ENCODE results near the gene RALGAPA2. TPM values are rescaled to one million over a fixed set of nuclear protein-coding genes. Genes with fewer than 3 reads are reported as not detected.

Gene RALGAPA2
- total RNA-seq, 1 donor from 2014 or later: 15.7 TPM

- no peaks in the 10 kb centered on the region for H3K27me3 ChIP-seq (ENCODE audit: control insufficient read depth in 3 of 3, insufficient read depth in 3 of 3, low read length in 3 of 3)
These were observed 43.8 kb downstream of the RALGAPA2 start for GRCh38 chr20:20668639-20669038.

DNA sequence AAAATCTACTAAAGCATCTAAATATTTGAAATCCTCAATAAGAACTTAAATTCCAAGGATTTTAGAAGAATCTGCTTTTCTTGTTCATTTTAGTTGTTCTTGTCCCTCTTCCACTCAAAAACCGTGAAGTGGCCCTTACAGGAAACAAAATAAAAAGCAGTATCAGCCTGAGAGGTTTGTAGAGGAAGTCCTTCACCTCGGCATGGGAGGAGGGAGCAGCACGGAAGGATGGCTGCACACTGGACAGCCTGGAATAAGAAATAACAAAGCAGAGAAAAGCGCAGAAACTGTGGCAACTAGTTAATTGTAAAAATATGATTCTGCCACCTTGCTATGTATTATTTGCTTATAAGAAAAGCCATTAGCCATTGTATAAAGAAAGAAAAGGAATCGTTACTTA lies 46.1 kb downstream of the RALGAPA2 start:
- Histone ChIP-seq H3K9ac (ENCODE audit: low read depth in 1 of 3, low read length in 3 of 3) (no peak overlapping the region), H3K27me3 (ENCODE audit: control insufficient read depth in 3 of 3, insufficient read depth in 3 of 3, low read length in 3 of 3) (no peaks in the 10 kb centered on the region), H3K4me1 (ENCODE audit: control insufficient read depth in 3 of 3, insufficient read depth in 3 of 3, low read length in 3 of 3) (peaks cover 16 to 50% (median 17%) of the 10 kb centered on the region in 3 donors), H3K27ac (ENCODE audit: low read depth, low read length) (no peak overlapping the region), H3K4me3 (ENCODE audit: low read length in 3 of 3) (no peak overlapping the region), H3K36me3 (ENCODE audit: control insufficient read depth in 3 of 3, insufficient read depth in 3 of 3, low read length in 3 of 3) (peaks cover 0 to 4% (median 3%) of the 10 kb centered on the region in 3 donors), H3K9me3 (ENCODE audit: control insufficient read depth in 3 of 3, low read length in 3 of 3) (no peaks in the 10 kb centered on the region)

More at GRCh38 chr20:20668639-20669038, 43.8 kb downstream of the RALGAPA2 start:
- no peaks in the 10 kb centered on the region for H3K9me3 ChIP-seq (ENCODE audit: control insufficient read depth in 3 of 3, low read length in 3 of 3)
- H3K4me3 ChIP-seq (ENCODE audit: low read length in 3 of 3): no peak overlapping the region
- no peak overlapping the region for H3K27ac ChIP-seq (ENCODE audit: low read depth, low read length)
- peaks cover 14 to 51% (median 19%) of the 10 kb centered on the region in 3 donors for H3K4me1 ChIP-seq (ENCODE audit: control insufficient read depth in 3 of 3, insufficient read depth in 3 of 3, low read length in 3 of 3)
- no peak overlapping the region for H3K9ac ChIP-seq (ENCODE audit: low read depth in 1 of 3, low read length in 3 of 3)
- H3K36me3 ChIP-seq (ENCODE audit: control insufficient read depth in 3 of 3, insufficient read depth in 3 of 3, low read length in 3 of 3): peaks cover 0 to 4% (median 3%) of the 10 kb centered on the region in 3 donors

DNA sequence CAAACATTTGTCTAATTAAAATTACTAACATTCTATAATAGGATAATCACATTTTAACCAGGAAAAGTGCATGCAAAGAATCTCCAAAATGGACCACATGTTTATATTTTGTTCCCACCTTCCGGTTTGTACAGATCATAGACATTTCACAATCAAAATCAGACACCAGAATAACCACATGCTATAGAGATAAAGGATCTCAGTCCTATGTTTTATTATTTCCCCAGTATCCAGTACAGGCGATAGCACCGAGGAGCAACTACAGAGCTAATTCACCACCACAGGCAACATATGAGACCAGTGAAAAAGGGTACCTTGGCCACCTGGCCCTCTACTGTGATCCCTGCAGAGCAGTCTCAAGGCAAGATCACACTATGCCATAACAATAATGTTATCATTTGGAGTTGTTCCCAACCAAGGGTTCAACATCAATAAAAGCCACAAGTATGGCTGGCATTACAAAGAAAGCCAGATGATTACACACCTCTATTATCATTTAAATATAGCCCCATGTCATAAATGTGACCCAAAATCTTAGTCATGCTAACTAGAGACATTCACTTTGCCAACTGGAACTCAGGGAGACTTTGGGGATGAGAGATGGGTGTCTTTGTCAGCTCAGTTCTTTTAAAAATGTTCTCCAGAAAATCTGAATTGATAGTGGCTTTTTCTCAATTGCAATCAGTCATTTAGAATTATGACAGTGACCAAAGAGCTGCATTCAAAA lies 46.7 kb downstream of the RALGAPA2 start:
- Histone ChIP-seq H3K9me3 (ENCODE audit: control insufficient read depth in 3 of 3, low read length in 3 of 3) (no peaks in the 10 kb centered on the region), H3K4me1 (ENCODE audit: control insufficient read depth in 3 of 3, insufficient read depth in 3 of 3, low read length in 3 of 3) (peaks cover 16 to 47% (median 17%) of the 10 kb centered on the region in 3 donors), H3K4me3 (ENCODE audit: low read length in 3 of 3) (no peak overlapping the region), H3K27ac (ENCODE audit: low read depth, low read length) (no peak overlapping the region), H3K36me3 (ENCODE audit: control insufficient read depth in 3 of 3, insufficient read depth in 3 of 3, low read length in 3 of 3) (peaks cover 0 to 4% (median 3%) of the 10 kb centered on the region in 3 donors), H3K9ac (ENCODE audit: low read depth in 1 of 3, low read length in 3 of 3) (no peak overlapping the region), H3K27me3 (ENCODE audit: control insufficient read depth in 3 of 3, insufficient read depth in 3 of 3, low read length in 3 of 3) (no peaks in the 10 kb centered on the region)

GRCh38 chr20:20664795-20665589 lies 47.5 kb downstream of the RALGAPA2 start:
- H3K27ac ChIP-seq (ENCODE audit: low read depth, low read length): no peak overlapping the region

GRCh38 chr20:20663841-20664240 lies 48.6 kb downstream of the RALGAPA2 start:
- peaks cover 17 to 37% (median 19%) of the 10 kb centered on the region in 3 donors for H3K4me1 ChIP-seq (ENCODE audit: control insufficient read depth in 3 of 3, insufficient read depth in 3 of 3, low read length in 3 of 3)
- H3K27me3 ChIP-seq (ENCODE audit: control insufficient read depth in 3 of 3, insufficient read depth in 3 of 3, low read length in 3 of 3): no peaks in the 10 kb centered on the region
- H3K36me3 ChIP-seq (ENCODE audit: control insufficient read depth in 3 of 3, insufficient read depth in 3 of 3, low read length in 3 of 3): peaks cover 0 to 3% (median 0%) of the 10 kb centered on the region in 3 donors
- H3K9me3 ChIP-seq (ENCODE audit: control insufficient read depth in 3 of 3, low read length in 3 of 3): no peaks in the 10 kb centered on the region
- no peak overlapping the region for H3K9ac ChIP-seq (ENCODE audit: low read depth in 1 of 3, low read length in 3 of 3)
- H3K4me3 ChIP-seq (ENCODE audit: low read length in 3 of 3): no peak overlapping the region
- no peak overlapping the region for H3K27ac ChIP-seq (ENCODE audit: low read depth, low read length)

More at GRCh38 chr20:20664795-20665589, 47.5 kb downstream of the RALGAPA2 start:
- Histone ChIP-seq H3K9me3 (ENCODE audit: control insufficient read depth in 3 of 3, low read length in 3 of 3) (no peaks in the 10 kb centered on the region), H3K4me3 (ENCODE audit: low read length in 3 of 3) (no peak overlapping the region), H3K9ac (ENCODE audit: low read depth in 1 of 3, low read length in 3 of 3) (no peak overlapping the region), H3K27me3 (ENCODE audit: control insufficient read depth in 3 of 3, insufficient read depth in 3 of 3, low read length in 3 of 3) (no peaks in the 10 kb centered on the region), H3K4me1 (ENCODE audit: control insufficient read depth in 3 of 3, insufficient read depth in 3 of 3, low read length in 3 of 3) (peaks cover 16 to 44% (median 17%) of the 10 kb centered on the region in 3 donors), H3K36me3 (ENCODE audit: control insufficient read depth in 3 of 3, insufficient read depth in 3 of 3, low read length in 3 of 3) (peaks cover 0 to 4% (median 3%) of the 10 kb centered on the region in 3 donors)

DNA sequence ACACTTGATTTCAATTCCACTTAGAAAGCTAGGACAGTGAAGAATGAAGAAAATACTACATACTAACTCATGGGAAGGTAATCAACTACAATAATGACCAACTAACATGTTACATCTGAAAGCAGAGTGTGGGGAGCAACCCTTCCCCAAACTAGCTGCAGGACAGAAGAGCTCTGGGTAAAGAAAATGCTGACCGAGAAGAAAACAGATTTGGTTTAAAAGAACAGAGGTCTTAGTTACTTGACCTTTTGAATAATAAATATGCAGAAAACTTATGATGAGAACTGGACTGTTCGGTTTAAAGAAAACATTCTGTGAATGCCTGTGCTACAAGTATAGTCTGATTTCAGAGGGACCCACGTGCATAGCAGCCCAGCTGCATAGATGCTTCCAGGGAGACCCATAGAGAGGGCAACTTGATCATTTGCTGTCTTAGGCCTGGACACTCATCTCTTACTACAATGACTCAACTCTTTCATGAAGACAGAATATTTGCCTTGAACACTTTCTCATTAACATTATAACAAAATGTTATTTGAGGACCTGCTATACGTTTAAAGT lies 53.5 kb downstream of the RALGAPA2 start:
- H3K27me3 ChIP-seq (ENCODE audit: control insufficient read depth in 3 of 3, insufficient read depth in 3 of 3, low read length in 3 of 3): no peaks in the 10 kb centered on the region
- H3K4me1 ChIP-seq (ENCODE audit: control insufficient read depth in 3 of 3, insufficient read depth in 3 of 3, low read length in 3 of 3): peaks cover 15 to 23% (median 16%) of the 10 kb centered on the region in 3 donors
- peaks cover 3 to 5% (median 4%) of the 10 kb centered on the region in 3 donors for H3K36me3 ChIP-seq (ENCODE audit: control insufficient read depth in 3 of 3, insufficient read depth in 3 of 3, low read length in 3 of 3)
- no peak overlapping the region for H3K4me3 ChIP-seq (ENCODE audit: low read length in 3 of 3)
- no peak overlapping the region for H3K27ac ChIP-seq (ENCODE audit: low read depth, low read length)
- H3K9ac ChIP-seq (ENCODE audit: low read depth in 1 of 3, low read length in 3 of 3): peak overlapping the region in 1 of 3 donors; percentile 23
- H3K9me3 ChIP-seq (ENCODE audit: control insufficient read depth in 3 of 3, low read length in 3 of 3): no peaks in the 10 kb centered on the region

GRCh38 chr20:20658123-20658522 lies 54.3 kb downstream of the RALGAPA2 start:
- H3K4me3 ChIP-seq (ENCODE audit: low read length in 3 of 3): no peak overlapping the region
- H3K27ac ChIP-seq (ENCODE audit: low read depth, low read length): no peak overlapping the region
- peaks cover 3 to 5% (median 4%) of the 10 kb centered on the region in 3 donors for H3K36me3 ChIP-seq (ENCODE audit: control insufficient read depth in 3 of 3, insufficient read depth in 3 of 3, low read length in 3 of 3)
- no peaks in the 10 kb centered on the region for H3K27me3 ChIP-seq (ENCODE audit: control insufficient read depth in 3 of 3, insufficient read depth in 3 of 3, low read length in 3 of 3)
- H3K9me3 ChIP-seq (ENCODE audit: control insufficient read depth in 3 of 3, low read length in 3 of 3): no peaks in the 10 kb centered on the region
- peaks cover 14 to 23% (median 15%) of the 10 kb centered on the region in 3 donors for H3K4me1 ChIP-seq (ENCODE audit: control insufficient read depth in 3 of 3, insufficient read depth in 3 of 3, low read length in 3 of 3)
- H3K9ac ChIP-seq (ENCODE audit: low read depth in 1 of 3, low read length in 3 of 3): no peak overlapping the region

DNA sequence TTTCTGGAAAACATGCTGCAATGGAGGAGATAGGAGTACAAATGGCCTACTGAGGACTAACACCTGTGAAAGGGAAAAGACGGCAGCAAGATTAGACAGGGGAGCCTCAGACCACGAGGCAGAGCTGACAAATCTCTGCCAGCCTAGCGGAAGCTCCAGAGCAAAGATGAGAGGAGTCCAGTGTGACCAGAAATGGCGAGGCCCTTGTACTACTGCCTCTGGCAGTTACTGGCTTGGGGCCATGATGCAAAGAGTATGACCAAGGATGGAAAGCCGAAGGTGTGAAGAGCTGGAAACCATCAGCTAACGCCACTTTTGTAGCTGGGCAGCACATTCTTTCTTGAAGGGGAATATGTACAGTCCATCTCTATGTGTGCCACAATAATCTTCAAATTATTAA lies 55.4 kb downstream of the RALGAPA2 start:
- H3K4me3 ChIP-seq (ENCODE audit: low read length in 3 of 3): no peak overlapping the region
- H3K9ac ChIP-seq (ENCODE audit: low read depth in 1 of 3, low read length in 3 of 3): no peak overlapping the region
- no peak overlapping the region for H3K27ac ChIP-seq (ENCODE audit: low read depth, low read length)
- H3K36me3 ChIP-seq (ENCODE audit: control insufficient read depth in 3 of 3, insufficient read depth in 3 of 3, low read length in 3 of 3): peaks cover 3 to 9% (median 5%) of the 10 kb centered on the region in 3 donors
- H3K27me3 ChIP-seq (ENCODE audit: control insufficient read depth in 3 of 3, insufficient read depth in 3 of 3, low read length in 3 of 3): no peaks in the 10 kb centered on the region
- peaks cover 10 to 20% (median 12%) of the 10 kb centered on the region in 3 donors for H3K4me1 ChIP-seq (ENCODE audit: control insufficient read depth in 3 of 3, insufficient read depth in 3 of 3, low read length in 3 of 3)
- H3K9me3 ChIP-seq (ENCODE audit: control insufficient read depth in 3 of 3, low read length in 3 of 3): no peaks in the 10 kb centered on the region

GRCh38 chr20:20655883-20656282 lies 56.6 kb downstream of the RALGAPA2 start:
- Histone ChIP-seq H3K4me1 (ENCODE audit: control insufficient read depth in 3 of 3, insufficient read depth in 3 of 3, low read length in 3 of 3) (peaks cover 10 to 20% (median 12%) of the 10 kb centered on the region in 3 donors), H3K27me3 (ENCODE audit: control insufficient read depth in 3 of 3, insufficient read depth in 3 of 3, low read length in 3 of 3) (no peaks in the 10 kb centered on the region), H3K9me3 (ENCODE audit: control insufficient read depth in 3 of 3, low read length in 3 of 3) (no peaks in the 10 kb centered on the region), H3K36me3 (ENCODE audit: control insufficient read depth in 3 of 3, insufficient read depth in 3 of 3, low read length in 3 of 3) (peaks cover 3 to 12% (median 5%) of the 10 kb centered on the region in 3 donors), H3K27ac (ENCODE audit: low read depth, low read length) (no peak overlapping the region), H3K9ac (ENCODE audit: low read depth in 1 of 3, low read length in 3 of 3) (no peak overlapping the region), H3K4me3 (ENCODE audit: low read length in 3 of 3) (no peak overlapping the region)

All from skeletal muscle tissue (tissue), 4 donors.